GM19324 (cell line): ENCODE measurements around the gene KLHL22.
"Not testable (repeated sequence)": the region's sequence is repeated elsewhere in the genome, so short reads cannot be mapped to it uniquely, and the experiment has no call there.

Experiments
- ATAC-seq: cut with Tn5 transposase; IDR thresholded peaks from one replicate; pipeline ENCODE4 v1.9.1; 2021; ENCODE audit warnings: mild to moderate bottlenecking, moderate library complexity; ENCODE audit not compliant: unreplicated experiment, low FRiP score

The KLHL22 gene

GRCh38 chr22:20494978-20495860 is at the start of gene KLHL22:
TSS of gene KLHL22 (minus strand) at chr22:20495795. CDS start at chr22:20489211, 6,584 bp downstream.
- peak; percentile 33 for ATAC-seq

- not testable (repeated sequence) for ATAC-seq
Observed at GRCh38 chr22:20545318-20545634, 49.7 kb upstream of the KLHL22 start.

GRCh38 chr22:20542736-20543135 is 47.1 kb upstream of the KLHL22 start:
- no peak for ATAC-seq

- no peak for ATAC-seq
Observed at GRCh38 chr22:20542055-20542454, 46.5 kb upstream of the KLHL22 start.

GRCh38 chr22:20538875-20539274 is 43.3 kb upstream of the KLHL22 start:
- not testable (repeated sequence) for ATAC-seq

GRCh38 chr22:20537983-20538382 is 42.4 kb upstream of the KLHL22 start:
- ATAC-seq = no peak

GRCh38 chr22:20537325-20537756 is 41.7 kb upstream of the KLHL22 start:
- ATAC-seq = no peak

GRCh38 chr22:20536590-20537324 is 41.2 kb upstream of the KLHL22 start:
- ATAC-seq = no peak

GRCh38 chr22:20533879-20534265 is 38.3 kb upstream of the KLHL22 start:
- no peak for ATAC-seq

GRCh38 chr22:20533095-20533878 is 37.7 kb upstream of the KLHL22 start:
- ATAC-seq = no peak

GRCh38 chr22:20532256-20532993 is 36.8 kb upstream of the KLHL22 start:
- no peak for ATAC-seq

GRCh38 chr22:20531404-20532201 is 36.0 kb upstream of the KLHL22 start:
- no peak for ATAC-seq

- no peak for ATAC-seq
Observed at GRCh38 chr22:20531154-20531403, 35.5 kb upstream of the KLHL22 start.

GRCh38 chr22:20530368-20531153 is 35.0 kb upstream of the KLHL22 start:
- no peak for ATAC-seq

GRCh38 chr22:20528405-20528978 is 32.9 kb upstream of the KLHL22 start:
- no peak for ATAC-seq

GRCh38 chr22:20526628-20527355 is 31.2 kb upstream of the KLHL22 start:
- ATAC-seq = no peak

GRCh38 chr22:20526305-20526627 is 30.7 kb upstream of the KLHL22 start:
- ATAC-seq = no peak

- no peak for ATAC-seq
Observed at GRCh38 chr22:20525048-20525447, 29.5 kb upstream of the KLHL22 start.
